HuH-7 (cell line): ENCODE results near the gene SARDH.

ENCODE experiments used
- DNase-seq: peaks from one replicate; pipeline ENCODE4 v3.0.0; 2011; ENCODE audit warnings: low spot score

The SARDH gene

DNA sequence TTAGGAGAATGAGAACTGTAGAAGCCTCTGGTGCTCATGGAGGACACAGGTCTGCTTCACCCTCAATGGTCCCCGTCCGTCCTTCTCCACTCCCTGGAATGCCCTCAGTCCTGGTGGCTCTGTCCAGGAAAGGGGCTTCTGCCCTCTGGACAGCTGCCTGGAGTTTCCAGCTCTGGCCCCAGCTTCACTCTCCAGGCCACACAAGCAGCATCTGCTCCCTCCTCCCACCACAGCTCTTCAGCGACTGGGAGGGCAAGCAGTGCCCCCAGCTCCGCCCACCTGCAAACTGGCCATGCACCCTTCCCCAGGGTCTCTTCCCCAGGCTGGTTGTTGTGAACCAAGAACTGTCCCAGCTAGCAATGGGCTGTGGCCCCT lies 4.7 kb downstream of the SARDH start:
- DNase-seq: no peak

DNA sequence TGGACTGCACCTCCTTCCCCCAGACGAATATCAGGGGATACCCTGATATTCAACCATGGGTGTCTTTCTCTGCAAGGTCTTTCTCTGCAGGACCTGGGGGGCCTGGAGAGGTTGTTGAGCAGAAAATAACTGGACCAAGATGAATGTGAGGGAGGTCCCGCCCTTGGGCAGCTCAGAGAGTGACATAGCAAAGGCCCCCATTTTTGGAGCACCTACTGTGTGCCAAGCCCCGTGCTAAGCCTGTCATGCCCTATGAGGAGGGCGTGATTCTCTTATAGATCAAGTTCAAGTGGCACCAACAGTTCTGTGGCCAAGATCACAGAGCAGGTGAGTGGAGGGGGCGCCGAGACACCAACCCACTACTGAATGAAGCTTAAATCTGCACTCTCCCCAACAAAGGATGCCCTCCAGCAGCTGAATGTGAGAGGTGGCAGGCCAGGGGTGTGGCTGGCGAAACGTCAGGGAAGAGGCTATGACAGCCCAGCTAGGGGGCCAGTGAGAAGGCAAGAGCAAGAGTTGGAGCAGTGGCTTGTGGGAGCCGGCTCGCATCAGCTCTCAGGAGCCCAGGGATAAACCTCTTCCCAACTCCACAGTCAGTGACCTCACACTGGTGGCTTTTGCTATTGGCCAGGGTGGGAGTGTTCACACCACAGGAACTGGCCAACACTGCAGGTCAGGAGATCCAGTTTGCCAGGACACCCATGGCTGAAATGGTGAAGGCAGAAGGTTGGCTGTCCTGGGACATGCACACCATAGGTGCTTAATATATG lies 5.3 kb downstream of the SARDH start:
- no peak for DNase-seq

DNA sequence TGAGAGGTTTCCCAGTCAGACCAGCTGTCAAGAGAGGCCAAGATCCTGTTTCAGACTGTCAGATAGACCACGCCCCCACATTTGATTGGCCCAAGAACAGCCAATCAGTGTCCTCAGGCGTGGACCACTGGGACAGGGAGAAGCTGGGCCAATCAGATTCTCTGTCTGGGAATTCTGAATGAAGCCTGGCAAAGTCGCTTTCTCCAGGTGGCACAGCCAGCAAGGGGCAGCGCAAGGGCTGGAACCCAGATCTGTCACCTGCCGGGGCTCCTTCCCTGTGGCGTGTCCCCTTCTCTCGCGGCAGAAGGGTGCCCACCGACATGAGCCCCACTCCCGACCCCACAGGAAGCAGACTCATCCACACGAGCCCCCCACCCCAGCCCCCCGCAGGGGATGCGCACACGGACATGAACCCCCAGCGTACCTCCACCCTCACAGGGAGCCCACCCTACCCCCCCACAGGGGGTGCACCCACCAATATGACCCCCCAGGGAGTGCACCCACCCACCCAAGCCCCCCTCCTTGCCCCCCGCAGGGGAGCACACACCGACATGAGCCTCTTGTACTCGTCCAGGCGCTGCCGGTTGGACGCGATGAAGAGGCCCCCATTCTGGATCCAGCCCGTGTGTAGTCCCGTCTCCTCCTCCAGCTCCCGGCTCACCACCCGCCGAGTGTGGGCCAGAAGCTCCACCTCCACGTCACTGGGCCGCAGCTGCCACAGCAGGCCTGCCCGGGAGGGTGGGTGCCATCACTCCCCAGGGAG lies 6.1 kb downstream of the SARDH start:
- DNase-seq: peak; percentile 61

DNA sequence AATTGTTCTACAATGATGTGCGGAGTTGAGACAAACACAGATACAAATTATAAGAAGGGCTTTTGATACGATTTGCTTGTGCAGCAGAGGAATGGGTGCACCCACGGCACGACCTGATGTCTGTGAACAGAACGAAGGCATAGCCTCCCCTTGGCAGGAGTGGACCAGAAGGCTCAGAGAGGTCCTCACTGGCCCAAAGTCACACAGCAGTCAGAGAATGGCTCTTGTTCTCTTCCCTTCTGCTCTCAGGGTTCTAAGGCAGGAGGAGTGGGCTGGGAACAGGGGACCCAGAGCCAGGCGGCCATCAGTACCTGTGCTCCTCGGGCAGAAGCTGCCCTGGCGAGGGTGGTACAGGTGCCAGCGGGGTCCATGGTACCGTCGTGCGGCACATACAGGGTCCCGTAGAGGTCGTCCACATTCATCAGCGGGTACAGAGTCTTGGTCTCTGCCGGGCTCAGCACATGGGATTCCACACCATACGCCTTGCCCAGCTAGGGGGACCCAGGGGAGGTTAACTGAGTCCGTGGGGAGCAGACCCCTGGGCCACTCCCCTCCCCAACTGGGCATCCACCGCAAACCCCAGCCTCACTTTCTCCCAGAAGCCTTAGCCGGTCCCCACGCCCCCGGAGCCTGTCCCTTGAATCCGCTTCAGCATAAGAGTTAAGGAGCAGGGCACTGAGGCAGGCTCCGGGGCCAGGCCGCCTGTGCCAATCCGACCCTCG lies 7.0 kb downstream of the SARDH start:
- DNase-seq: no peak

DNA sequence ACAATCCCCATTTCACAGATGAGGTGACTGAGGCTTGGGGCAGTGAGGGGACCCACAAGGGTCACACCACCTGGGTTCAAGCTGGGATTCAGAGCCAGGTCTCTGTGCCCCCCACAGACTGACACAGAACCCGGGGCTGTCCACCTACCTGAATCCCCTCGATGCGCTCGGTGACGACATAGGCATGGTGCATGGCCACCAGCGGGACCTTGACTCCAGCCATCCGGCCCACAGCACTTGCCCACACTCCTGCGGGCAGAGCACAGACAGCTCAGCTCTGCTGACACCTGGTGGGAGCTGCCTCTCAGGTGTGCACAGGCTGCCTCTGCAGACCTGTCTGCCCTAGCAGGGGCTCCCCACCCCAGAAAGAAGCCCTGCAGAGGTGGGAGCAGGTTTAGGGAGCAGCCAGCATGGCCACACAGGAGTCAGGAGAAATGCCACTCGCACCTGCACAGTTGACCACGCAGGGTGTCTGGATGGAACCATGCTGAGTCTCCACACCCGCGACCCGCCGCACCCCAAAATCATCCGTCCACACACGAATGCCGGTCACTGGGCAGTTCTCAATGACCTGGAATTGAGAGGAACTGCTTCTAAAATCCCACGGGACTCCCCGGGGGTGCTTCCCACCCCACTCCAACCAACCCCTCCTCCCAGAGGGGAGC lies 8.4 kb downstream of the SARDH start:
- DNase-seq: no peak

DNA sequence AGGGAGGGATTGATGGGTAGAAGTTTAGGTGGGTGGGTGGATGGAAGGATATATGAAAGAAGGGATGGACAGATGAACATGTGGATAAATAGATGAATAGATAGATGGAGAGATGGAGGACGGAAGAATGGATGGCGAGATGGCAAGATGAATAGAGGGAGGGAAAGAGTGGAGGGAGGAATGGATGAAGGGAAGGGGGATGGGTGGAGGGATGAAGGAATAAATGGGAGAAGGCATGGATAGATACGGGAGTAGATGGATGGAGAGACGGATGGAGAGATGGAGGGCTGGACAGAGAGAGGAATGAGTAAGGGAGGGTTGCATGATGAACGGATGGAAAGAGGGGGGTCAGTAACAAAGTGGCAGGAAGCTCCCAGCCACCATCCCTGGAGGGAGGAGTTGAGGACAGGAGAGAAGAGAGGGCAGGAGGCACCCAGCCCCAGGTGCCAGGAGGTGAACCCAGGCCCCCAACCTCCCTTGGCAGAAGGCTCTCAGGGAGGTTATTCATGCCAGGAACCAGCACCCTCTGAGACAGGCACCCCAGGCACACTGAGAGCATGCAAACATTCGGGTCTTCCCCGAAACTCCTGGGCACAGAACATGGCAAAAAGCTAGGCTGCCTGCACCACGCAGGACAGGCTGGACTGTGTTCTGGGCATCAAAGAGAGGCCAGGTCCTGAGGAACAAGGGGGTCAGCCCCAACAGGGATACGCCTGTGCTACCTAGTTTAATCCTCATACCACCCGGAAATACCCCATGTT lies 9.1 kb downstream of the SARDH start:
- DNase-seq: no peak

DNA sequence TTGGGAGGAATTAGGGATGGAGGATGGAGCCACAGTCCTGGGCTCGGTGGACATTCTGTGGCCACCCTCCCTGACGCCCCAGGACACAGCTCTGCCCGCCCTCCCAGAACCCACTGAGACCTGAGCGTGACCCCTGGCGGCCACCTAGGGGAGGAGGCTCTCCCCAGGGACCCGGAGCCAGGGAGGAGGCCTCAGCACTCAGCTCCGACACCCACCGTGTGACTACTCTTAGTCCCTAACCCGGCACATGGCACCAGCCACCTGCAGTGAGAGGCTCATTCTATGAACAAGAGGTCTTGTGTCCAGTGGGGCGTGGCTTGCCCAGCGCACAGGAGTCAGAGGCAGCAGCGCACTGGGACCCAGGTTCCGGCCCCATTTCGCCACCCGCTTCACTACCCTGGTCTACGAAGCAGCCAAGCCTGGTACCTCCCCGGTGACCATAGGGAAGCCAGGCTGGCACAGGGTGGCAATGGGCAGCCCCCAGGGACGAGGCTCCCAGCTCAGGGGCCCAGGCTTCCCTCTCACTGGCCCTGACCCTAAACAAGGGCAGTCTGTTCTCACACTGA lies 10.2 kb downstream of the SARDH start:
- no peak for DNase-seq

DNA sequence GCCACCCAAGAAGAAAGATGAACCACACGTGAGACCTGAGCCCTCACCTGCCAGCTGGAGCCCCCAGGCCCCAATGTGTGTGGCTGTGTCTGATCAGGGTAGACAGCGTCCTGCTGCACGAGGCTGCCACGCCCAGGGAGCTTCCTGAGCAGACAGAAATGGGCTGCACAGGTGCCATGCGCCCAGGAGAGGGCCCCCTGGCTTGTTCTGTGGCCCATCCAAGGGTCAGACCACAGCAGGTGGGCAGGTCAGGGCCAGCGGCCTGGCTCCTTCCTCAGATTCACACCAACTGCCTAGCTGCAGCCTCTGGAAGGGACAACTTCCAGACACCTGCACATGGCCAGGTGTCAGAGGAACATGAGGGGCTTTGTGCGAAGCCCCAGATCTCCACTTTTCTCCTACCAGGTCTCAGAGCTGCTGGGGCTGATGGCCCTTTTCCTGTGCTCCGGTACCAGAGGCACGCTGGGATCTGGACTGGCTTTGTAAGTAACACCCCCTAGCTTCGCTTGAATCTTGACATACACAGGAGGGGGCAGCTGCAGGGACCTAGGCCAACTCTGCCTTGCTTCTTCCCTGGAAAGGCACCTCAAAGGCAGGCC lies 10.8 kb downstream of the SARDH start:
- DNase-seq: peak; percentile 75

DNA sequence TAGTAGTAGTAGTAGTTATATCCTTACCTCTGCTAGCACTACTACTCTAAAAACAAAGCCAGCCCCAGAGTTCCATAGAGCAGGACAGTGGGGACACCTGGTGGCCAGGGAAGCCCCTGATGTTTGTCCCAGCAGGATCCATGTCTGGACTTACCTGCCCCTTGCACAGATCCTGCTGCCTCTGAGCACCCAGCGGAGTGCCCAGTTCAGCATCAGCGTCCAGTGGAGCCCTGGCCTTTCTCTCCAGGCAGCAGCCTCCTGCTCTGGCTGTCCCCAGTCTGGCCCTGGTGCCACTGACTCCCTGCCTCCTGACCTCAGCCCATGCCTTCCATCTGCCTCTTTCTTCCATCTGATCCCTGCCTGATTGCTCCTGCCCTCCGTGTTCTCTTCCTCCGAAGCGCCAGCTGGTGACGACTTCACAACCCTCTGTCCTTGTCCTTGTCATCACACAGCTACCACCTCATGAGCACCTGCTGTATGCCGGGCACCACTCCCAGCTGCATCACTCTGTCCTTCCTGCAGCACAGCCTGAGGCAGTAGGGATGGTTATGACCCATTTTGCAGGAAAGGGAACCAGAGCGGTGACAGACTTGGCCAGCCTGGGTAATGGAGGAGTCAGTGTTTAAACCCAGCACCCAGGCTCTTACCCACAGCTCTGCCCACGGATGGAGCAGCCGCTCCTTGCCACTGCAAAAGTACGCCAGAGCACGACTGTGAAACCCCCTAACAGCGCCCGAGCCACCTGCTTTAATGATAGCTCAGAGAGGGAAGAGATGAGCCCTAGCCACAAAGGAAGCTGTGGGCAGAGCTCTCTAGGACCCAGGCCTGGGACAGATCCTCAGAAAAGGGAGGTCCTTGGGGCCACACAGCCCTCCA lies 11.5 kb downstream of the SARDH start:
- DNase-seq: peak; percentile 88

DNA sequence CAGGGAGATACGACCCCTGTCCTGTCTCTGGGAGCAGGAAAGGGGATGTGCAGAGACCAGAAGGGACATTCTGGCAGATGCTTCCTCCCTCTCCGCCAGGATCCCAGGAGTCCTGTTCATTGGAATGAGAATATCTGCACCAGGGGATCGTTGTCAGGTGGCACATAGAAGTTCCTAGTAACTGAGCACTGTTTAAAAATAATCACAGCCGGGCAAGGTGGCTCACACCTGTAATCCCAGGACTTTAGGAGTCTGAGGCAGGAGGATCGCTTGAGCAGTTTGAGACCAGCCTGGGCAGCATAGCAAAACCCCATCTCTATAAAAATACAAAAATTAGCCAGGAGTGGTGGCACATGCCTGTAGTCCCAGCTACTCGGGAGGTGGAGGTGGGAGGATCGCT lies 12.3 kb downstream of the SARDH start:
- DNase-seq: no peak

DNA sequence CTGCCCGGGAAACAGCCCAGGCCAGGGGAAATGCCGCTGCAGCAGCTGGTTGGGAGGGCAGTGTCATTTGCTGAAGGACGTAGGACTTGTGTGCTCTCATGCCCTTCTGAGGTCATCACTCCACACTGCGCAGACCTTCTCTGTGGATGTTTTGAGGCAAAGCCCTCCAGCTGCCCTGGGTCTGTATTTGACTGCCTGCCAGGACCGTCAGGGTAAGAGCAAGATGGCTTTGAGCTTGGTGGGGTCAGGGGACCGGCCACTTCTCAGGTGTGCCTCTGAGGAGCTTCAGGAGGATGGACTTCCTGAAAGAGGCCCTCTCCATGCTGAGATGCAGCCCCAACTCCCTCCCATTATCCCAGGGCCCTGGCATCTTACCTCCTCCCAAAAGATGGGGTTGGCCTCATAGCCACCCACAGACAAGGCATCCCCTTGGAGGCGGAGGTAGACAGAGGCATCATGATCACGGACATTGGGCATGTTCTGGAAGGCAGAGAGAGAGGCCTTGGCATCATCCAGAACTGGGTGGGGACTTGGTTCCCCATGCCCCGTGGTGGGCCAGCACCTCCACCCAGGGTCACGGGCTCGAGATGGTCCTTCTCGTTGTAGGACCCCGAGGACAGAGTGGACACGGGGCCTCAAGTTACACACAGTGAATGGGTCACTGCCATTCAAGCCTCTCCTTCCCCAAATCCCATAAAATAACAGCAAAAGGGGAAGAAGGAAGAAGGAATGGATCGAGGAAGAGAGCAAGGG lies 19.4 kb downstream of the SARDH start:
- no peak for DNase-seq

DNA sequence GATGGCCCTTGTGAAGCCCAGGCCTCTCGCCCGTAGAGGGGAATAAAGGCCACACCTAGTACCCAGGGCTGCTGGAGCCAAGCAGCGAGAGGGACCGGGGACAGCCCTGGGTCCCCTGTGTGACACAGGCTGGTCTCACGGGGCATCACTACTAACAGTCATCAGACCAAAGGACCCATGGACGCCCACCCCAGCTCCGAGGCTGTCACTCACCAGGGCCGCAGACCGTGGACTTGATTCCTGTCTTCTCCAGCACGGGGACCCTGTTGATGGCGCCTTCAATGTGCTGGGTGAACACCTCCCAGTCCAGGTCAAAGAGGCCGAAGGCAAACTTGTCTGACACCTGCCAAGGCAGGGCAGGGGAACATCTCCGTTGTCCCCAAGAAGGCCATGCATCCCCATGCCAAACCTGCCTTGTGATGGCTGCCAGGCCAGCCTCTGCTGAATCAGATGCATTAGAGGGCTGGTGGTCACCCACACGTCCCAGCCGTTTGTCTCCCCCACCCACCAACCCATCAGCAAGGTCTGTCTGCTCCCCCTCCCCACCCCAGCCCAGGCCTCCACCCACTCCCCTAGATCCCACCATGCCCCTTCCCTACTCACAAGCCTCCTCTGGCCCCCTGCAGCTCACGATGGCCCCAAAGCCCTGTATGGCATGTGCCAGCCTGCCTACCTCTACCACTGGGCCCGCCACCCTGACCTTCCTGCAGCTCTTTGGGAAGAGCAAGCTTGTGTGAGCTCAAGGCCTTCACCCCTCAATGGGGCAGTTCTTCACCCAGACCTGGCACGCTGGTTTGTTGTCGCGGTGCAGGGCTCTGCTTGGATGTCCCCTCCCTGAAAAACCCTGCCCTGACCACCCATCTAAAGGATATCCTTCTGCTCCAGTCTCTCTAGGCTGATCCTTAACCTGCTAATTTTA lies 20.8 kb downstream of the SARDH start:
- no peak for DNase-seq

DNA sequence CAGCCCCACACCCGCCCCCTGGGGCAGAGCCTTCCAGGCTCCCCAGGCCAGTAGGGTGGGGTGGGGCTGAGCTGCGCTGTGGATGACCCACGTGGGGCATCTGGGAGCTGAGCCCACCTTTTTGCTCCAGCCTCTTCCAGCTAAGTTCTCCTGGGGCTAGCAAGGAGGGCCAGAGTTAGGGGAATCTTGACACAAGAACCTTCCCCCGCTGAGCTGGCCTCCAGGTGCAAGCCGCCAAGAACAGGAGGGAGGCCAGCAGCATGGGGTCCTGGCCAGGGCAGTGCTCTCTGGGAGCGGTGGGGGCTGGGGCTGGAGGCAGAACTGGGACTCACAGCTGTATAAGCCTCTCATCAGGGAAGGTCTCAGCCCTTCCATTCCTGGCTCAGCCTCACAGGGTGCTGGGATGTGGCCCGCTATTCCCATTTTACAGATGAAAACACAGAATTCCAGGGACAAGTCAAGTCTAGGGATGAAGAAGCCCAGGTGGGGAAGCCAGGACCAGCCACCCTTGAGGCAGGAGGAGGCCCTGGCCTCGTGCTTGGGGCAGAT lies 21.5 kb downstream of the SARDH start:
- DNase-seq: no peak

DNA sequence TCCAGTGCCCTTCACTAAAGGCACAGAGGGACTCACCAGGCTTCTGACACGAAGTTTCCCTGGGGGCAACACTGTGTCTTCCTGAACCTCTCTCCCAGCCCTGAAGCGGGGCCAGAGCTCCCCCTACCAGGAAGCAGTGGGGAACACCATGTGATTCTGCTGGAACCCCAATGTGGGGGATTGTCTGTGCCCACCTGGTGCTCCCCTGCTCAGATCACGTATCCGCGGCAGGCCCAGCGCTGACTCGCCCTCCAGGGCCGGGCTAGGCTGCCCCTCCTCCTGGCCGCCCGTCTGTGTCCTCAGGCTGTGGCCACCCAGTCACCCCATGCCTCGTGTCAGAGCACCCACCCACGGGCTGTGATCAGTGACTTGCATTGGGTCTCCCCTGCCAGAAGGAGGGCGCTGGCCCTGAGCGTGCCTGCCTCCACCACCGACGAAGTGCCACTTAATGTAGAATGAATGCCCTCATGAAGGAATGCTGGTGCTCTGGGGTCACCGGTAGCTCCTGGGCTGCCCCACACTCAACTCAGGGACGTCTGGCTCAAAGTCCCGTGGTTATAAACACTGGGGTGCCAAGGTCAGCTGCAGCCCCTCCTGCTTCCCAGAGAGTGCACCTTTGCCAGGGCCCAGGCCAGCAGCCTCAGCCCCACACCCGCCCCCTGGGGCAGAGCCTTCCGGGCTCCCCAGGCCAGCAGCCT lies 22.1 kb downstream of the SARDH start:
- DNase-seq: no peak

DNA sequence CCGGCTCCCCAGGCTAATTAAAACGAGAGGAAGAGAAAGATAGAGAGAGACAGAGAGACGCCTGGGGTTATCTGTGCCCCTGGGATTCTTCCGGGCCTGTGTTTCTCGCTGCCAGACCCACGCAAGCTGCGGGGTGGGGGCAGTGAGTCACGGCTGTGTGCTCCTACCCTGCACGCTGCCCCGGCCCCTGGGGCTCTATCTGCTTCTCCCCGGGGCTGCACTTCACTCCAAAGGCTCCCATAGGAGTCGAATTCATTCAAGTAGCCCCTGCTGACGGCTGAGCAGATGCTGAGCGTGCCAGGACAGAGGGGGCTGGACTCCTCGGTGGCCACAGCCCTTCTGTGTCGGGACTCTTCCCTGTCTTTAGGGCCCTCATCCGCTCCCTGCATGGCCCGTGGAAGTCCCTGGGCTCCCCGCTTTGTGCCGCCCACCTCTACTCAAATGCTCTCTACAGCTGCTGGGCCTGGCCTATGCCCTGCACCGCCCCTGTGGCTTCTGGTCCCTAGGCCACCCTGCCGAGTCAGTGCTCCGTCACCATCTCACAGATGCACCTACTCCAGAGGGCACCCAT lies 22.8 kb downstream of the SARDH start:
- no peak for DNase-seq

DNA sequence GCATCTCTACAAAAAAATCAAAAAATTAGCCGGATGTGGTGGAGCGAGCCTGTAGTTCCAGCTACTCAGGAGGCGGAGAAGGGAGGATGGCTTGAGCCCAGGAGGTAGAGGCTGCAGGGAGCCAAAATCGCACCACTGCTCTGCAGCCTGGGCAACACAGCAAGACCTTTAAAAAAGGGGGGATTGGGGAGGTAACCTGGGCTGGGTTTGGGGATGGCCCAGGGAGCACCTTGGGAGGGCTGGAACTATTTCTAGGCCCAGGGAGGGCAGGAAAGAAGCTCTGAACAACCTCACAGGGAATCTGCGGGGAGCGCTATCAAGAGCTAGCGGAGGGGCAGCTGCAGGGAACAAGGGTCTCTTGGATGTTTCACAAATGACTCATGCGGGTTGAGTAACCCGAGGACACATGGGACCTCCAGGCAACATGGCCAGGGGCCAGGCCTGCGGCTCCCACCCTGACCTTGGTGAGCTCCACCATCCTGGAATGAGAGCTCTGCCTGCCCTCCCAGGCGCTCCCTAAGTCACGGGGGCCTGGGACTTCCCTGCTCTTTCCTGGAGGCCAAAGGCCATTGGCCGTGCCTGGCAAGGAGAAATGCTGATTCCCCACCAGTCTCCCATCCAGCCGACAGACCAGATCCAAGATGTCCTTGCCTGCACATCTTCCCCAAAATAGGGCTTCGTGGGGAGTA lies 23.4 kb downstream of the SARDH start:
- peak; percentile 76 for DNase-seq
